ENCODE measurements around the gene EXOC7. TPM values are rescaled to one million over a fixed set of nuclear protein-coding genes. Genes with fewer than 3 reads are reported as not detected.
"Not testable (repeated sequence)": the region's sequence is repeated elsewhere in the genome, so short reads cannot be mapped to it uniquely, and the experiment has no call there.

EXOC7 gene
- polyA plus RNA-seq, 3 donors, result 30.1 to 54.3 (median 52.2) TPM

DNA sequence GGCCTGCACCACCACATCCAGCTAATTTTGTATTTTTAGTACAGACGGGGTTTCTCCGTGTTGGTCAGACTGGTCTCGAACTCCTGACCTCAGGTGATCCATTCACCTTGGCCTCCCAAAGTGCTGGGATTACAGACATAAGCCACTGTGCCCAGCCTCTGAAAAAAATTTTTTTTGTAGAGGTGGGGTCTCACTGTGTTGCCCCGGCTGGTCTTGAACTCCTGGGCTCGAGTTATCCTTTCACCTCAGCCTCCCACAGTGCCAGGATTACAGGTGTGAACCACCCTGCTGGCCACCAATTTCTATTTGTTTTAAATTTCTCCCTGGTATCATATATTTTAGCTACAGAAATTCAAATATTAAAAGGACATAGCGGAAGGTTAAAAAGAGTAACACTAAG is 45.3 kb downstream of the EXOC7 start:
- H3K27ac ChIP-seq (ENCODE audit: low read depth, low read length), result not testable (repeated sequence)
- WGBS, 3 donors, result 87 to 93% (median 88%) methylated on average over 6 of the region's 6 CpGs

DNA sequence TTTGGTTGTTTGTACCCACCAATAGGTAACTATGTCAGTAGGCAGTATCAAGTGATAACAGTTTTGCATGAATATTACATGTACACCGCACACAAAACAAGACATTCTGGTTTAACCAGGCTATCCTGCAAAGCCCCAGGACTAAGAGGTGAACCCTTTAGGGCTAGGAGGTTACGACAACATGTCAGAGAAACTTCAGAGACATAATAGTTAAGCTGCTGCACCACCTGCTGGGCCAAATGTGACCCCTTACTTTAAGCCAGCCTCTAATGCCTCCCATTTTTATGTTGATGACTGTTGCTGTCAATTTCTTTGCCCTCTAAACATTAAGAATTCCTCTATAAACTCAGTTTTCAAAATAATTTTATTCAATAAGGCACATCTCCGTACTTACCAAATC is 46.7 kb downstream of the EXOC7 start:
- 66 to 91% (median 91%) methylated on average over 3 of the region's 3 CpGs for WGBS, 3 donors
- no peak overlapping the region for H3K27ac ChIP-seq (ENCODE audit: low read depth, low read length)

DNA sequence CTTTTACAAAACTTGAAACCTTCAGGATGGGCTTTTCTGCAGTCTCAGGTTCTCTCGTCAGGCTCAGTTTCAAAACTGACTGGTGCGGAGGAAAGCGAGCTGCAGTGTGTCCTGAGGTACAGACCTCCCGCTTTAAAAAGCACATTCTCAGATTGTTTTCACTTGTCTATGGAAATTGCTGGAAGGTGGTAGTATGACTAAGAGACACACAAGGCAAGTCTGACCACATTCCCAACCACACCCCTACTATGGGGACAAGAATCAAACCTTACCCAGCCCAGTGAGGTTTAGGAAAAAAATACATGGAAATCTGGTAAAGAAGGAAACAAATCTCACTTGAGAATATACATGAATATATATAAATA is 49.5 kb downstream of the EXOC7 start:
- H3K27ac ChIP-seq (ENCODE audit: low read depth, low read length), result no peak overlapping the region
- WGBS, 3 donors, result 85 to 99% (median 97%) methylated on average over 4 of the region's 4 CpGs

DNA sequence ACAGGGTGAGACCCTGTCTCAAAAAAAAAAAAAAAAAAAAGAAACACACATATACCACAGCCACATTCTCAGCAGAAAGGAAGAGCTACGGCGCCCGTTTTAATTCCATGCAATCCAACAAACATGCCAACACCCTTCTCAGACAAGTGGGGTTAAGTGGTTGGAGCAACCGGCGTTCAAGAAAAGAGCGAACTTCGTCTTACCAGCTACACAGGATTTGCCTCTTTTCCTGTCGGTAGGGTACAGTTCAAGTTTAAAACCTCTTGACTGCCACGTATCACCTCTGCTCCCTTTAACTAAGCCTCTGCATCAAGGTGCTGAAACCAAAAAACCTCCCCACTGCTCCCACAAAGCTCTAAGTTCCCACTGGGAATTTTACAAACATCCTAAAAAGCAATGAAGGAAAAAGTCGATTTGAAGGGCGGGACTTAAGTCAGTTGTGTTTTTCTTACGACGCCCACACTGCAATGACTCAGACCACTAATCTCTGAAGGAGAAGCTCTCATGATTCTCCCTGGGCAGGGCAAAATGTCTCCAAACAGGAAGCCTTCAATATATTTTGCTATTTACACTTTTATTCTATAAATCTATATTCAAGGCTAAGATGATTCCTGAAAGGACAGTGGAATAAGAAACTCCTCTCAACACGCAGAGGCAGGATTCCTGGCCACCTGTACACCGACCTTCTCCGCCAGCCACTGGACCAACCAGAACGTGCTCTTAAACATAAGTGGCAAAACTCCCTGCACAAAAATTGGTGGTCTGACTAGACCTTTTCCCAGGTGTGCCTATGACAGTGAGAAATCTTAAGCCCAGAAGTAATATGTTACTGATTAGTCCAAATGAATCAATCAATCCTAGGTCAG is 50.1 kb downstream of the EXOC7 start:
- 82 to 86% (median 85%) methylated on average over 17 of the region's 17 CpGs for WGBS, 3 donors
- no peak overlapping the region for H3K27ac ChIP-seq (ENCODE audit: low read depth, low read length)

DNA sequence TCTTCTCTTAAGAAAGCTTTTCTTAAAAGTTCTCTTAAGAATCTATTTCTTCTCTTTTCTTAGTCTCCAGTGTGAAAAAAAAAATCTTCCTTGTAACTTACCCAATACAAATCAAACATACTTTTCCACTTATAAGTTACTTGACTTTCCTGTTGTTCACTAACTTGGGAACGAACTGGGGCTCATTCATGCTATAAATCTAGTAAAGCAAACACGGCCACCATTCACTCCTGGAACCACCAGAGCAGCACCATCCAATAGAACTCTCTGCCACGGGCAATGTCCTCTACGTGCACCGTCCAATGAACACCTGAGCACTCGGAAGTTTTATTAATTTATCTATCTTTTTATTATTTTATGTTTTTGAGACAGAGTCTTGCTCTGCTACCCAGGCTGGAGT is 52.0 kb downstream of the EXOC7 start:
- 59 to 86% (median 86%) methylated on average over 6 of the region's 6 CpGs for WGBS, 3 donors
- no peak overlapping the region for H3K27ac ChIP-seq (ENCODE audit: low read depth, low read length)

DNA sequence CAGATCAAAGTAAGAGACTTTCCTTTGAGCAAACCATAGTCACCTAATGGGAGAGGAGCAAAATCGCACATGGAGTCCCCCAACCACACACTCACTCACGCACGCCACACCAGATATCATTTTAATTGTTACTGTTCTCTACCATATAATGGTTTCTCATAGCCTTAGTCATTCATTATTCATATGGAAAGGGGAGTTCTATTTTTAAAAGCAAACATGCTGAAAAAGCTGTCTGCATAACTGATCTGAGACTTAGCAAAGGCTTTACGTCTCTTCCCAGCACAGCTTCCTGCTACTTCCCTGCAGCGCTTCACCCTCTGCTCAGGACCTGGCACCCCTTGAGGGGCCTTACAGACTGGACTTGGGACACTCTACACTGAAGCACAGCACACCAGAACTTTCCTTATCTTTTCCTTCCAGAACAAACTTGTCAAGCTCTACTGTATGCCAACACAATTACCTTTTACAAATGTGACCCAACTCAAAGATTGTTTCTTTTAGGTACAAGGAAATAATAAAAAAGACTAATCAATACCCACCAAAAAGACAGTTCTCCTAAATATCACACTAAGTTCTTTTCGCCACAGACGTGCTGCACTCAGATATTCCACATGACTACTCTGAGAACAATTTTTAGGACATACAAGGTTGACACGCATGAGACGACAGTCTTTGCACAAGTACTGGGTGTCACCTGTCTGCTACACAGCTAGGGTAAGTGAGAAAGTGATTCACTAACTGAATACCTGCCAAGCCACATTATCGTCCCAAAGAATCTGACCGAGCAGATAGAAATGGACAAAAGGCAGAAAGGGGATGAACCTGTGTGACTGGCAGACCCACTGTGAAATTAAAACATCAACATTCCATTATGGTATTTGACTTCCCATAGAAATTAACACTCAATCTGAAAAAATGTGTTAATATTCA is 52.8 kb downstream of the EXOC7 start:
- no peak overlapping the region for H3K27ac ChIP-seq (ENCODE audit: low read depth, low read length)
- WGBS, 3 donors, result 78 to 96% (median 88%) methylated on average over 11 of the region's 11 CpGs

DNA sequence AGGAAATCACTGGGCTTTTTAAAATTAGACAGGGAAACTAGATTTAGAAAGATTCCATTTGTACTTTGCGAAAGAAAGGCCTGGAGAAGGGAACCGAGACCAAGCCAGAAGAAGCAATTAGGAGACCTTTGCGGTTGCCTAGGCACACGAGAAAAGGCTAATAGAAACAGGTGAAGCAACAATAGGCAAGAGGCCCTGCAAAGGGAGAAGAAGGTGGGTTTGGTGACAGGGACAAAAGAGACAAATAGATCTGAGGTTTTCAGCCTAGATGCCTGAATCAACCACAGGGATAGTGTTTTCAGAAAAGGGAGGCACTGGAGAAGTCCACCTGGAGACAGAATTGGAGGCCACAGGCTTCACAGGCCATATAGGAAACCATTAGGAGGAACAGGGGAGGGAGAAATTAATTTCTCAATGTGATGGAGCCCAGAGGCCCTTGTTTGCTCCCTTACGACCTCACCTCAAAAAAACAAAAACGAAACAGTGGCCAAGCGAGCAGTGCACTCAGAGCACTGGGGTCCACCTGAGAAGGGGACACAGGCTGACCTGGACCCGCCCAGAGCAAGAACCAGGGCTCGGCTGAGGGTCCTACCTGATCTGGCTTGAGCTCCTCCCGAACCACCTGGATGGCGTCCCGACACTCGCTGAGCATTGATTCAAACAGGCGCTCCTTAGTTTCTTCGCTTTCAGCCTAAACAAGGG is 53.6 kb downstream of the EXOC7 start:
- no peak overlapping the region for H3K27ac ChIP-seq (ENCODE audit: low read depth, low read length)
- WGBS, 3 donors, result 92% methylated on average over 15 of the region's 15 CpGs

DNA sequence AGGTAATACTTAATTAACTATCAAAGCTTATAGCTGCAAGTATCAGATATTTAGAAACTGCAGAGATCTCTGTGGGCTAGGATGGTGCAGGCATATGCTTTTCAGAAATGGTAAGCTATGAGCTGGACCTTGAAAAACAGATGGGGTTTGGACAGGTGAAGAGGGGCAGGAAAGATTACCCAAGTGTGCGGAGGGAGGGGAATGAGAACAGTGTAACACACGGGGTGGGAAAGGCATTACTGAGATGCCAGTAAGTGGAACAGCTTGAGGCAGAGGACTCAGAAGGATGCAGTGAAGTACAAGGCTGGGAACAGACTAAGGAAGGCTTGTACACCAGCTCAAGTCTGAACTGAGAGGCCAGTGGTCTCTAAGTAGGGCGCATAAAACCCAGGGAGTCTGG is 54.3 kb downstream of the EXOC7 start:
- 81 to 88% (median 83%) methylated on average over 3 of the region's 3 CpGs for WGBS, 3 donors
- no peak overlapping the region for H3K27ac ChIP-seq (ENCODE audit: low read depth, low read length)

DNA sequence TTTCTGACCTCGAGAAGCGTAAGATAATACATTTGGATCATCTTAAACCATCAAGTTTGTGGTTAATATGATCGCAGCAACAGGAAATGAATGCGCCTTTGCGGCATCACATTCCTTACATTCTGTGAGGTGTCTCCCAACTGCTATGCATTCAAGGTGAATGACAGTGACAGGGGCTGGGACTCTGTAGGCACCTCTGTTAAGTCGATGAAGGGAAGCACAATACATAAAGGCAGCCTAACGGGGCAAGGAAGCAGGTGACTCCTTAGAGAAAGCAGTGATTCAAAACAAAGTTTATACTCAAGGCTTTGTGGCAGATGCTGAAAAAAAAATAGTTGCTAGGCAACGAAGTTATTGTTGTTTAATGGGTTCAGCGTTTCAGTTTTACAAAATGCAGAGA is 54.9 kb downstream of the EXOC7 start:
- 80 to 84% (median 82%) methylated on average over 9 of the region's 9 CpGs for WGBS, 3 donors
- H3K27ac ChIP-seq (ENCODE audit: low read depth, low read length), result no peak overlapping the region

DNA sequence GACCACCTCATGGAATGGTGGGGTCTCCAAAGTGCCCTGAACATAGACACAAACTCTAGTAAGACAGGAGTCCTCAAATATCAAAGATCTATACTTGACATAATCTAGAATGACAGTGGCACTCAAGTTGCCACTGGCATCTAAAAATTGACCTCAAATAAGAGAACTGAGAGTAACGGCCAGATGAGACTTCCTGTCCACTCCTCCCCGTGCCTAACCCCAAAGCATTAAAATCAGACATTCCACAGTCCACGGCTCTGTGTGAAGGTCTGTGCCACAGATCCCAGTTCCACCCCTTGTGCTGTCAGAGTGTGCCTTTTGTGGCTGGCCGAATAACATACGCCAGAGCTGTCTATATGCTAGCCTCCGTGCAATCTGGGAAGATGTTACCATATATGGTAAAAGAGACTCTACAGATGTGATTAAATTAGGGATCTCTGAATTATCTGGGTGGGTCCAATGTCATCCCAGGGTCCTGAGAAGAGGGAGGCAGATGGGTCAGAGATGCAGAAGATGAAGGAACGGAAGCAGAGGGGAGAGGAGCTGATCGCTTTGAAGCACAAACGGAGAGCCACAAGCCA is 55.5 kb downstream of the EXOC7 start:
- no peak overlapping the region for H3K27ac ChIP-seq (ENCODE audit: low read depth, low read length)
- WGBS, 3 donors, result 81 to 85% (median 83%) methylated on average over 9 of the region's 9 CpGs

DNA sequence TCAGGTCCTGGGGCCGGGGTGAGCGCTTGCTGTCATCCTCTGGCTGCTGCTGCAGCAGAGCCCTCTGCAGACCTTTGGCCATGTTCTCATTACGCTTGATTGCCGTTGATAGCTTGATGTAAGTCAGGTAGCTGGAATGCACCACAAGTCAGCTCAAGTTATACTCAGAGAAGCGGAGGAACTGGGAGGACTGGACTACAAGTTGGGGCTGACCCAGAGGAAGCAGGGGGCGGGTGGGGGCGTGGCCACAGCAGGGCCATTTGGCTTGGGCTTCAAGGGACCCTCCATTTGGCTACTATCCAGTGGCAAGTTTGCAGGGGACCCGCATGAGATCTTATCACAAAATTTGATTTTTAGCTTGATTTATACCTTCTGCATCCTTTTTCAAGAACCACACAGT is 57.5 kb downstream of the EXOC7 start:
- no peak overlapping the region for H3K27ac ChIP-seq (ENCODE audit: low read depth, low read length)
- WGBS, 3 donors, result 85 to 92% (median 92%) methylated on average over 8 of the region's 8 CpGs

DNA sequence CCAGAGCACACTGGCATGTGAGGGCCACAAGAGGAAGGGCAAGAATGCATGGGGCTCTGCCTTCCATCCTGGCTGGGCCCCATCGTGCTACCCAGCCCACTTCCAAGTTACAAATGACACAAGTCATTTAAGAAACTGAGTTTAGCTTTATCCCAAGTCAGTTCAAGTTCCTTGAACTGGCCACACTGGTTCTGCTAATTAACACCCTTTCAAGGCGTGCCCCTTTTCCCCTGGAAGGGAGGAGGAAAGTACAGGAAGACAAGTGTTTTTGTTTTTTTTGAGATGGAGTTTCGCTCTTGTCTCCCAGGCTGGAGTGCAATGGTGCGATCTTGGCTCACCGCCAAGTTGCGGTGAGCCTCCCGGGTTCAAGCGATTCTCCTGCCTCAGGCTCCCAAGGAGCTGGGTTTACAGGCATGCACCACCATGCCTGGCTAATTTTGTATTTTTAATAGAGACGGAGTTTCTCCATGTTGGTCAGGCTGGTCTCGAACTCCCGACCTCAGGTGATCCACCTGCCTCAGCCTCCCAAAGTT is 59.0 kb downstream of the EXOC7 start:
- WGBS, 3 donors, result 85 to 89% (median 86%) methylated on average over 11 of the region's 11 CpGs
- H3K27ac ChIP-seq (ENCODE audit: low read depth, low read length), result not testable (repeated sequence)

DNA sequence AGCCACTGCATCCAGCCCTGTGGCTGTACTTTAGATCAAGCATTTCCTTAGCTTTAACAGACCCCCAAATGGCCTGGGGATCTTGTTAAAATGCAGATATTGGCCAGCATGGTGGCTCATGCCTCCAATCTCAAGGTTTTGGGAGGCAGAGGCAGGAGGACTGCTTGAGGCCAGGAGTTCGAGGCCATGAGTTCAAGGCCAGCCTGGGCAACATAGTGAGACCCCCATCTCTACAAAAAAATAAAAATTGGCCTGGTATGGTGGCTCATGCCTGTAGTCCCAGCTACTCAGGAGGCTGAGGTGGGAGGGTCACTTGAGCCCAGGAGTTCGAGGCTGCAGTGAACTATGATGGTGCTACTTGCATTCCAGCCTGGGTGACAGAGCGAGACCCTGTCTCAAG is 60.7 kb downstream of the EXOC7 start:
- WGBS, 3 donors, result 96 to 100% (median 99%) methylated on average over 3 of the region's 3 CpGs
- H3K27ac ChIP-seq (ENCODE audit: low read depth, low read length), result not testable (repeated sequence)

DNA sequence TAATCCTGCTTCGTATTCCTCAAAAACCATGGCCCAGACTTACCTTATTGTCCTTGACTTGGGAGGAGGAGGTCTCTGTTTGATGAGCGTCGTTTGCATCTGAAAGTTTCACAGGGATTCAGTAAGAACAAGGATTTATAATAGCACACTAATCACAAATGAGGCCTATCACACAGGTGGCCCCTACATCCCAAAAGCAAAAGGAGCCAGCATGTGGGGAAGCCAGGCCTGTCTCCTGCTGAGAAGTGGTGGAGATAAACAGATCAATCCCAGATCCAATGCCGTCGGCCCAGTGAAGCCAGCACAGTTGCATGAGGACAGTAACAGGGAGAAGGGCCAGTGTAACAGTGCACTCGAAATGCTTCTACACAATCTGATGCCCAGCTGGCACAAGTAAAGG is 63.2 kb downstream of the EXOC7 start:
- WGBS, 3 donors, result 67 to 85% (median 77%) methylated on average over 6 of the region's 6 CpGs
- no peak overlapping the region for H3K27ac ChIP-seq (ENCODE audit: low read depth, low read length)

DNA sequence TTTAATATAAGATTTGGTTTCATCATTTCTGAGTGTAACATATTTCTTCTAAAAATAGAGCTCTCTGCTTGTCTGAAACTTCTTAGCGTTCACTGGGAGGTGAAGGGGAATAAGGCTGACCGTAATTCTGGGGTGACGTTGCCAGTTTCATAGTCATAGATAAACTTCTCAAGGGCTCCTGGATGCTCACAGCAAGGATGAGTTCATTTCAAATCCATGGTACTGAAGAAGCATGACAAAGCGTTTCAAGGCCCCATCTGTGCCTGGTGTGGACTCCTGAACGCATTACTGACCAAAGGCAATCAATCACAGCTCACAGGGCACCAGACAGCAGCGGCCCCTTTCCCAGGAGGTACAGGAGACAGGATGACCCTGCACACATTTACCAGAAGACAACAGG is 64.5 kb downstream of the EXOC7 start:
- no peak overlapping the region for H3K27ac ChIP-seq (ENCODE audit: low read depth, low read length)
- 76 to 84% (median 82%) methylated on average over 6 of the region's 6 CpGs for WGBS, 3 donors

DNA sequence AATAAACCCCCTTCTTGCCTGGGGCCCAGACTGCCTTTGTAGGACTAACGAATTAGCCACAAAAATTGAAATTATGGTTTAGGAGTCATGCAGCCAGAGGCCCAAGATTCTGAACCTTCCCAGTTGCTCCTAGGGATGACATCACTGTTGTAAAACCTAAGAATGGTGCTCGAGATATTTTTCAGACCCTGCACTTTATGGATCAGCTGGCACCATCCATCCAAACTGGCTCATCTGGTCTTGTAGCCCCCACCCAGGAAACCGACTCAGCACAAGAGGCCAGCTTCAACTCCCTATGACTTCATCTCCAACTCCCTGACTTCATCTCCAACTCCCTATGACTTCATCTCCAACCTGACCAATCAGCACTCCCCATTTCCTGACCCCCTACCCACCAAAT is 65.5 kb downstream of the EXOC7 start:
- H3K27ac ChIP-seq (ENCODE audit: low read depth, low read length), result no peak overlapping the region

DNA sequence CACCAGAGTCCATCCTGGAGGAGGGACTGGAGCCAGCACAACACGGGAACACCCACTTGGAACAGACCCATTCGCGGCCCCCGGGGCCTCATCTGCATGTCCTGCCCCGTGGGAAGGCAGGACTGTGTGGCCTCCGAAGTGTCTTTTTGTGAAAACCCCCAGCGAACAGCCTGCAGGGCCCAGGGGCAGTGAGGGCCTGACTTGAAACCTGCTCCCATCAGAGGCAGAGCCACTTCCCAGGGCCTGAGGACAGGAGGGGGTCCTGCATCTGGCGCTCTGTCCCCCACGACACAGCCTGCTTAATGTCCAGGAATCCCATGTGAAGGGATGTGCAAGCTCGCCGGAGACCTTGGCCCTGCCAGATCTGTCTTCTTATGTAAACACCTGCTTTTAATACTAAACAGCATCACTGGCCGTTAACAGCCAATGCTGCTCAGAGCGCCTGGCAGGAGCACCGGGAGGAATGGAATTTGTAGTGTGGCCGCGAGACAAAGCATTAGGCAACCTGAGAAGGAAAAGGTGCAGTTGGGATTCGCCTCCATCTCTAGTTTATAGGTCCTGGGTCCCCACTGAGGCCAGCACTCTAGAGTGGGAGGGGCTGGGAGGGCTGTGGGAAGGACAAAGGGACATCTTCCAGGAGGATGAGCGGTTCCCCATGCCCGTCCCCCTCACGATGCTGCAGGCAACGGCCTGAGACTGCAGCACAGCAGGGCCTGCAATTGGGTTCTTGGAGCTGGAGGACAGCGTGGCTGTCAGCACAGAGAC is 66.9 kb downstream of the EXOC7 start:
- WGBS, 3 donors, result 46 to 66% (median 60%) methylated on average over 22 of the region's 22 CpGs

More for the DNA sequence above, 65.5 kb downstream of the EXOC7 start:
- WGBS, 3 donors, result 81 to 92% (median 82%) methylated on average over 3 of the region's 3 CpGs

More for the DNA sequence above, 66.9 kb downstream of the EXOC7 start:
- H3K27ac ChIP-seq (ENCODE audit: low read depth, low read length), result no peak overlapping the region

Data from adipose tissue (tissue), 3 donors.